Measurements from ENCODE around the gene CAMSAP3.

CAMSAP3 gene

DNA sequence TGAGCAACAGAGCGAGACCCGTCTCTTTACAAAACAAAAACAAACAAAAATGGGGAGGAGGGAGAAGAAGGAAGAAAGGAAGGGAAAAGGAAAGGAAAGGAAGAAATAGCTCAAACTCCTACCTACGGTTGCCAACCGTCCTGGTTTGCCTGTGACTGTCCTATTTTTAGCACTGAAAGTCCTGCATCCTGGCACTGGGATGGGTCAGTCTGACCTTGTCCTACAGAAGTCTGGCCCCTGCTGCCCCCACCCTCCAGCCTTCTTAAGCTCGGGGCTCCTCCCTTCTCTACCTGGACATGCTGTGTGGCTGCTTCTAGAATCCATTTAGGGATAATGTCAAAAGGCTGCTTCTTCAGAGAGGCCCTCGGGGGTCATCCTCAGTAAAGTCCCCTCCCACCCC lies 40.0 kb downstream of the CAMSAP3 start:
- no peak for DNase-seq (ENCODE audit: low read depth)

DNA sequence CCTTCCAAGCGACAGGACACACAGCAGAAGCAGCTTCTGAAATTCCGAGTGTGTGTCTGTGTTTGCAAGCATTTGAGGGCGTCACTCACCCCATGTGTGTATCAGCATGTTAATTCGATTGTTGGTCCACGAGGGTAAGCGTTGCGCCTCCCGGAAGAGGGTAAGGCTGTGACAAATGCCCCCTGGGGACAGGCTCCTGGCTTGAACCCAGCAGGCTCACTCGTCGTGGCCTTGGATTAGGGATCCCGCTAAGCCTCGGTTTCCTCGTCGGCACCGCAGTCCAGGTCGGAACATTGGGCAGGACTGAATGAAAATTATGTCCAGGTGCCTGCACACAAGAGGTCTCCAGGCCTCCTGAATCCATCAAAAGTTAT lies 40.6 kb downstream of the CAMSAP3 start:
- no peak for DNase-seq (ENCODE audit: low read depth)

DNA sequence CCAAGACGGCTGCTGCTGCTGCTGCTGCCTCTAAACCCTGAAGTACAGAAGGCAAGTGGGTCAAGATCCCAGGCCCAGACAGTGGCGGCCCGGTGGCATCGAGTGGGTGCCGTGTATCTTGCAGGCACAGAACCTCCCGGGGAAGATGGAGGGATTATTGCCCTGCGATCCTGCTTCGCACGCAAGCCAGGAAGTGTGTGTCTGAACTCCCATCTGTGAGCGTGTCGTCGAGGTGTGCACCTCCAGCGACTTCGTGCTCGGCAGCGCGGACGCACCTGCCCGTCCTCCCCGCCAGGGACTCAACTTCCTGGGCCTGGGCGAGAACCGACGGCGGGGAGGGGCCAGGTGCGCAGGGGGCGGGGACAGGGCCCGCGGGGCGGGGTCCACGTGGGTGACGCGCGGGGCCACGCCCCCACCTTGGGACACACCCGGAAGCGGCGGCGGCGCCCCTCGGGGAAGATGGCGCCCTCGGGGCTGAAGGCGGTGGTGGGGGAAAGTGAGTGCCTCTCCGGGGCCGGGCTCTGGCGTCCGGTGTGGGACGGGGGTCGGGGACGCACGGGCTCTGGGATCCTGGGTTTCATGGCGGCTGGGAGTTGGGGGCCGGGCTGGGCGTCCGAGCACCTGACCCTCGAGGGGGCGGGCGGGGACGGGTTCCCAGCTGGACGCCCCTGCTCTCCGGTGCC lies 41.2 kb downstream of the CAMSAP3 start, which contains the start of gene STXBP2:
Gene STXBP2, plus strand, starts transcription at position 420 of the 683 bp plus-strand sequence. Its CDS starts 40 bp downstream, at position 460.
- DNase-seq (ENCODE audit: low read depth) = peak; percentile 37

DNA sequence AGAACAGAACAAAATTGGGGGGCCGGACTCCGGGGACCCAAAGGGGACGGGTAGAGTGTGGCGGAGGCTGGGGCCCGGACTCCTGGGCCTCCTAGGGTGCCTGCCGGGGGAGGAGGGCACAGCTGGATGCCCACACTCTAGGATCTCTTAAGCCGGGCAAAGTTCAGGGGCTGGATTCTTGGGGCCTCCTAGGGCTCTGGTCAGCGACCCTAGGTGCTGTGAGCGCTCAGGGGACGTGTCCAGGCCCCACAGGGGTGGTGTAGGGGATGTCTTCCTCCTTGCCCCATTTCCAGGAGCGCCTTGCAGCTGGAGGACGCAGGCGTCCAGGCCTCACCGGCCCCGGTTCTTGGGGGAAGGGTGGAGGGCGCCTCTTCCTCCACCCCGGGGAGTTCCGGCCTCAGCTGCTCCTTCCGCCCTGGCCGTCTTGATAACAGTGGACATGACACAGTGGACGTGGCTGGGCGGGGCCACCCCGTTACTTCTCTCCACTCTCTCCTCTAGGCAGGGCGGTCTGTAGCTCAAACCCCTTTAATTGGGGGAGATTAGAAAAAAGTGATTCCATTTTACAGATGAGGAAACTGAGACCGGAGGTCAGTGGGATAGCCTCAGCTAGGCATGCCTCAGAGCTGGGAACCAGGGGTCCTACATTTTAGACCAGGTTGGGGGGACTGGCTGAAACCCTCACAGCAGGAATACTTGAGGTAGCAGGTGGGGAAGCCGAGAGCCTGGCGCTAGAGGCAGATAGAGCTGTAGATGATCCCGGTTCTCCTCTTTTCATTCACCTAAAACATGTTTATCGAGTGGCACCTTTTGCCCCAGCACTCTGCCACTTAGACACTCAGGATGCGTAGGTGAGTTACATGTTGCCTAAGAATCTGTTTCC lies 42.0 kb downstream of the CAMSAP3 start:
- no peak for DNase-seq (ENCODE audit: low read depth)

DNA sequence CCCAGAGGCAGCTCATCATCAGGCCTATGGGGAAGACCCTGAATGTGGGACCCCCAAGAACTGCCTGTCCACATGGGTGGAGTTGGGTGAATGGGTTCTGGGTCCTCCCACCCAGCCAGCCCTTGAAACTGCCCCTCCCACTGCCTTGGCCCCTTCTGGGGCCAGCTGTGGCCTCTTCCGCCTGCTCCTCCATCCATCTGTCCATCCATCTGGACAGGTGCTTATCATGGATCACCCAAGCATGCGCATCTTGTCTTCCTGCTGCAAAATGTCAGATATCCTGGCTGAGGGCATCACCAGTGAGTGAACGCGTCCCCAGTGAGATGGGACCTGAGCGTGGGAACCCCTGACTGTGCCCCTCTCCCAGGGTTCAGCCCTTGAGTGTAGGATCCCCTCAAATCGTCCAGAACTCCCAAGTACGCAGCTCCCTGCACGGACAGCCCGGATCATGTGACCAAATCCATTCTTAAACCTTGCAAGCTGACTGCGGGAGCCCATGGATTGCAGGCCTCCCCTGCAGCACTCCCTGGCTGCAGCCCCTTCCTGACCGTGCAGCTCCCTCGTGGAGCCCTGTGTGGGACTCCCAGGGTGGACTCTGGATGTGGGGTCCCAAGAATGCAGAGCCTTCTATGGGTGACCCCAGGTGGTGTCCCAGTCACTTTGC lies 43.3 kb downstream of the CAMSAP3 start:
- no peak for DNase-seq (ENCODE audit: low read depth)

DNA sequence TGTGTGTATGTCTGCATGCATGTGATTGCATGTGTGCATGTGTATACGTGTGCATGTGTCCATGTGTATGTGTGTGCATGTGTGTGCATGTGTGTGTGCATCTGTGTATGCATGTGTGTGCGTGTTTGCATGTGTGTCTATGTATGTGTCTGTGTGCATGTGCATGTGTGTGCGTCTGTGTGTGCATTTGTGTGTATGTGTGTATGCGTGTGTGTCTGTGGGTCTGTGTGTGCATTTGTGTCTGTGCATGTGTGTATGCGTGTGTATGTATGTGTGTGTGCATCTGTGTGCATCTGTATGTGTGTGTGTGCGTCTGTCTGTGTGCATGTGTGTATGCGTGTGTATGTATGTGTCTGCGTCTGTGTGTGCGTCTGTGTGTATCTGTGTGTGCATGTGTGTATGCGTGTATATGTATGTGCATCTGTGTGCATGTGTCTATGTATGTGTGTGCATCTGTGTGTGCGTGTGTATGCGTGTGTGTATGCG lies 44.2 kb downstream of the CAMSAP3 start:
- DNase-seq (ENCODE audit: low read depth) = no peak

DNA sequence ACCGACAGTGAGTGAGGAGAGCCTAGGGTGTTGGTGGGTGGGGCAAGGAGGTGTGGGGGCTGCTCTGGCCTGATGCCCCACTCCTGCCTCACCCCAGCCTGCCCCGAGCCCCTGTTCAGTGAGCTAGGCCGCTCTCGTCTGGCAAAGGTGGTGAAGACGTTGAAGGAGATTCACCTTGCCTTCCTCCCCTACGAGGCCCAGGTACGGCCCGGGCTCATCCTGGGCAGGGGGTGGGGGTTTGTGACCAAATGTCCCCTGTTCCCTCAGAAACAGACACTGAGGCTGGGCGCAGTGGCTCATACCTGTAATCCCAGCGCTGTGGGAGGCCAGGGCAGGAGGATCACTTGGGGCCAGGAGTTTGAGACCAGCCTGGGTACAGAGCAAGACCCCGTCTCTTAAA lies 45.1 kb downstream of the CAMSAP3 start:
- DNase-seq (ENCODE audit: low read depth) = no peak

DNA sequence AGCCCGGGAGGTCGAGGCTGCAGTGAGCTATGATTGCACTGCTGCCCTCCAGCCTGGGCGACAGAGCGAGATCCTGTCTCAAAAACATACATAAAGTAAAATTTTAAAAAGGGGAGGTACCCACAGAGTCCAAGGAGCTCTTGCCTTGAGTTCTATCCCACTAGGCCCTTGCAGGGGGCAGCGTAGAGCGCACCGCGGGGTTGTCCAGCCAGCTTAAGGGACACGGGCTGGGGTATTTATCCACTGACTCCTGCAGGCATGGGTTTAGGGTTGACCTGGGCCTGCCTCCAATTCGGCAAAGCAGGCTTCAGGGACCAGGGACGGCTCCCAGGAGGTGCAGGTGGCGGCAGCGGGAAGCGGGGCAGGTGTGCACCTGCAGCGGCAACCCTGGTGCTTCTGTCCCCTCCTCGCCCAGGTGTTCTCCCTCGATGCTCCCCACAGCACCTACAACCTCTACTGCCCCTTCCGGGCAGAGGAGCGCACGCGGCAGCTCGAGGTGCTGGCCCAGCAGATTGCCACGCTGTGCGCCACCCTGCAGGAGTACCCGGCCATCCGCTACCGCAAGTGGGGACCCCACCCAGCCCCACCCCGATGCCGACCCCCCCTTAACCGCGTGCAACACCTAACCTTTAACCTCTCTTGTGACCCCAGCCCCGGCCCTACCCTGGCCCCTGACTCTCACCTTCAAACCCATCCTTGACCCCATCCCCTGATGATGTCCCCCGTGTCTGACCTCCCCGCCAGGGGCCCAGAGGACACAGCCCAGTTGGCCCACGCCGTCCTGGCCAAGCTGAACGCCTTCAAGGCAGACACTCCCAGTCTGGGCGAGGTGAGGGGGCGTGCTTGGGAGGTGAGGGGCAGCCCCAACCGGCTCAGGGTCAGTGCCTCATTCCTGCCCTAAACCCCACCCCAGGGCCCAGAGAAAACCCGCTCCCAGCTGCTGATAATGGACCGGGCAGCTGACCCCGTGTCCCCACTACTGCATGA lies 45.9 kb downstream of the CAMSAP3 start:
- no peak for DNase-seq (ENCODE audit: low read depth)

DNA sequence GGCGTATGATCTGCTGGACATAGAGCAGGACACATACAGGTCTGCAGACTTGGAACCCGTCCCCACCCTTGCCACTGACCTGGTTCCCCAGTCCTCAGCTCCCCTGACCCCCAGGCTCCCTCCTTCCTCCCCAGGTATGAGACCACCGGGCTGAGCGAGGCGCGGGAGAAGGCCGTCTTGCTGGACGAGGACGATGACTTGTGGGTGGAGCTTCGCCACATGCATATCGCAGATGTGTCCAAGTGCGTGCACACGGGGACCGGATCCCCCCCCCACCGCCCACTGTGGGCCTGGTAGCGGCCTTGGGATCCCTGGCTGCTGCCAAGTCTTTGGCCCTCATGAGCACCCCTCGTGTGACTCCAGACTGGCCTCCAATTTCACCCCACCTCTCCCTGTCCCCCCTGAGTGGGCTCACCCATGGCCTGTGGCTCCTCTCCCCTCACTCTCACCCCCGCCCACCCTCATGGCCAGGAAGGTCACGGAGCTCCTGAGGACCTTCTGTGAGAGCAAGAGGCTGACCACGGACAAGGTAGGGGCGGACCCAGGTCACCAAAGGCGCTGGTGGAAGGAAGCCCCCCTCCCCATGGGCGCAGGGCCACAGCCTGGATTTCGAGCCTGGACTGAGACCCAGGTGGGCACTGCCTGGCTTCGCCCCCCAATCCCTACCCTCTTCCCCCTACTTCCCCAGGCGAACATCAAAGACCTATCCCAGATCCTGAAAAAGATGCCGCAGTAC lies 46.8 kb downstream of the CAMSAP3 start:
- DNase-seq (ENCODE audit: low read depth) = no peak

DNA sequence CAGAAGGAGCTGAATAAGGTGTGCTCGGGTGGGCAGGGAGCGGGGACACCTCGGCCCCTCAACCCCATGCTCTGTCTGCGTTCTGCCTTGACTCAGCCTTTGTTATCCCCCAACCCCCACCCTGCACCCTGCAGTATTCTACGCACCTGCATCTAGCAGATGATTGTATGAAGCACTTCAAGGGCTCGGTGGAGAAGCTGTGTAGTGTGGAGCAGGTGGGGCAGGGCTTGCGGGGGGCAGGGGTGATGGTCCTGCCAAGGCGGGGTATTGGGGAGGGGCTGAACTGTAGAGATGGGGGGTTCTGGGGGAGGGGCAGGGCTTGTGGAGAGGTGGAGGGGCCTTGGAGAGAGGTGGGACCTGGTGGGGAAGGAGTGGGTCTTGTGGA lies 47.4 kb downstream of the CAMSAP3 start:
- no peak for DNase-seq (ENCODE audit: low read depth)

DNA sequence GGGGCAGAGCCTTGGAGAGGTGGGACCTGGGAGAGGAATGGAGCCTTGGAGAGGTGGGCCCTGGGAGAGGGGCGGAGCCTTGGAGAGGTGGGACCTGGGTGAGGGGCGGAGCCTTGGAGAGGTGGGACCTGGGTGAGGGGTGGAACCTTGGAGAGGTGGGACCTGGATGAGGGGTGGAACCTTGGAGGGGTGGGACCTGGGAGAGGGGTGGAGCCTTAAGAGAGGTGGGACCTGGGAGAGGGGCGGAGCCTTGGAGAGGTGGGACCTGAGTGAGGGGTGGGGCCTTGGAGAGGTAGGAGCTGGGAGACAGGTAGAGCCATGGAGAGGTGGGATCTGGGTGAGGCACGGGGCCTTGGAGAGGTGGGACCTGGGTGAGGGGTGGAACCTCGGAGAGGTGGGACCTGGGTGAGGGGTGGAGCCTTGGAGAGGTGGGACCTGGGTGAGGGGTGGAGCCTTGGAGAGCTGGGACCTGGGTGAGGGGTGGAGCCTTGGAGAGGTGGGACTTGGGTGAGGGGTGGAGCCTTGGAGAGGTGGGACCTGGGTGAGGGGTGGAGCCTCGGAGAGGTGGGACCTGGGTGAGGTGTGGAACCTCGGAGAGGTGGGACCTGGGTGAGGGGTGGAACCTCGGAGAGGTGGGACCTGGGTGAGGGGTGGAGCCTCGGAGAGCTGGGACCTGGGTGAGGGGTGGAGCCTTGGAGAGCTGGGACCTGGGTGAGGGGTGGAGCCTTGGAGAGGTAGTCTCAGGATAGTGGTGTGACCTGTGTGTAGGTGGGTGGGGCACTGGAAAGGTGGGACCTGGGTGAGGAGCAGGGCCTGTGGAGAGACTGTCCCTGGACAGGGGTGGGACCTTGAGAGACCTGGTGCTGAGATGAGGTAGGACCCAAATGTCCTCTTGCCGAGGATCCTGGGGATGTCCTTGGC lies 48.2 kb downstream of the CAMSAP3 start:
- peak; percentile 22 for DNase-seq (ENCODE audit: low read depth)

DNA sequence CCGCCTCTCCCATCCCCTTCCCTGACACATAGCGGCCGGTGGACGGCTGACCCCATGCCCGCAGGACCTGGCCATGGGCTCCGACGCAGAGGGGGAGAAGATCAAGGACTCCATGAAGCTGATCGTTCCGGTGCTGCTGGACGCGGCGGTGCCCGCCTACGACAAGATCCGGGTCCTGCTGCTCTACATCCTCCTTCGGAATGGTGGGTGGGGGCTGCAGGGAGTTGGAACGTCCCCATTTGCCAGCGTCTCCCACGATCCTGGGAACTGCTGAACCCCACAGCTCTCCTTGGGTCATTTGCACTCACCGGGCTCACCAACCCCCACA lies 48.9 kb downstream of the CAMSAP3 start:
- no peak for DNase-seq (ENCODE audit: low read depth)

DNA sequence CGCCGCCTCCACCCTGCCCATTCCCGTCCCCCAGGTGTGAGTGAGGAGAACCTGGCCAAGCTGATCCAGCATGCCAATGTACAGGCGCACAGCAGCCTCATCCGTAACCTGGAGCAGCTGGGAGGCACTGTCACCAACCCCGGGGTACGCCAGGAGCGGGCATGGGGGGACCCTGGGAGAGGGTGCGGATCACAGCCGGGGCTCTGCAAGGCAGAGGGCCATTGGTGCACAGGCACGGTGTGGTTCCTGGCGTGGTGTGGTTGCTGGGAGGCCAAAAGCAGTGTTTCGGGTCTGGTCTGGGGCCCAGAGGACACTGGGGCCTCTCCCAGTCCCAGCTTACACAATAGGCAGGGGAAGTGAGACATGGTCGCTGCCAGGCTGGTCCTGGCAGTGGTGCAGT lies 49.5 kb downstream of the CAMSAP3 start:
- no peak for DNase-seq (ENCODE audit: low read depth)

DNA sequence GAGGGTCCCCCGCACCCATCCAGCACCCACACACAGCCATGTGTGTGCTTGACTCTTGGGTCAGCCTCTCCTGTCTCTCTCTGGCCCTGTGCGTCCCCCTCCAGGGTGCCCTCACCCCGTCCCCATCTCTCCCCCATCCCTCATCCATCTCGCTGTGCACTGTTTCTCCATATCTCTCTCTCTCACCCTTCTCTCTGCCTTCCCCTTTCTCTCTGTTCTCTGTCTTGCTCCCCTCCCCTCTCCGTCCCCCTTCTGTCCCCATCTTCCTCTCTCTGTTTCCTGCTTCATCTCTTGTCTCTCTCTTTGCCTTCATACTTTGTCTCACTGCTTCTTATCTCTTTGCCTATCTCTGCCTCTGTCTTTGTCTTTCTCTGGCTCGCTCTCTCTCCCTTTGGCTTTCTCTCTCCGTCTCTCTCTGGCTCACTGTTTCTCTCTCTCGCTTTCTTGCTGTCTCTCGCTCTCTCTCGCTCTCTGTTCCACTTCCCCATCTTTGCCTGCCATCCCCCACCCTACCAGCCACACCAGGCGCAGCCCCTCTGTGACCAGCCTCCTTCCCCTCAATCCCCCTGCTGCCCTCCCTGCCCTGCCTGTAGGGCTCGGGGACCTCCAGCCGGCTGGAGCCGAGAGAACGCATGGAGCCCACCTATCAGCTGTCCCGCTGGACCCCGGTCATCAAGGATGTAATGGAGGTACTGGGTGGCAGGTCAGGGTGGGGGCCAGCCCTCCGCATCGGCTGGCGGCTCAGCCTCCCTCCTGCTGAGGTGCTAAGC lies 50.2 kb downstream of the CAMSAP3 start:
- DNase-seq (ENCODE audit: low read depth) = no peak

DNA sequence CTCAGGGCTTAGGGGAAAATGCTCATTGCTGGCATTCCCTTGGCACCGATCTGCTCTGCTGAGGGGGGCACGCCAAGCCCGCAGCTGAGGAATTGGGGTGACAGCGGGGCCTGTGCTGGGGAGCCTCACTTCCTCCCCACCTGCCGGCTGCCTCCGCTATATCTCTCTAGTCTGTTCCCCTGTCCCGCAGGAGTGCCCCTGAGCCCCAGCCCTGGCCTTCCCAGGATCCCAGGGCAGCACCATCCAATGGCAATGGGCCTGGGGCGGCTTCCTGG lies 50.7 kb downstream of the CAMSAP3 start:
- DNase-seq (ENCODE audit: low read depth) = no peak

DNA sequence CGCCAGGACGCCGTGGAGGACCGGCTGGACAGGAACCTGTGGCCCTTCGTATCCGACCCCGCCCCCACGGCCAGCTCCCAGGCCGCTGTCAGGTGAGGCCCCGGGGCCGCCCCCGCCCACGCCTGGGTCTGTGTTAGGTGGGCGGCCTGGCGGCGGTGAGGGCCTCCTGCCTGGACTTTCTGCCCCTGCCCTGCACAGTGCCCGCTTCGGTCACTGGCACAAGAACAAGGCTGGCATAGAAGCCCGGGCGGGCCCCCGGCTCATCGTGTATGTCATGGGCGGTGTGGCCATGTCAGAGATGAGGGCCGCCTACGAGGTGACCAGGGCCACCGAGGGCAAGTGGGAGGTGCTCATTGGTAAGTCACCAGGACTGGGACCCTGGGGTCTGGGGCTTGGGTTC lies 51.5 kb downstream of the CAMSAP3 start:
- no peak for DNase-seq (ENCODE audit: low read depth)

DNA sequence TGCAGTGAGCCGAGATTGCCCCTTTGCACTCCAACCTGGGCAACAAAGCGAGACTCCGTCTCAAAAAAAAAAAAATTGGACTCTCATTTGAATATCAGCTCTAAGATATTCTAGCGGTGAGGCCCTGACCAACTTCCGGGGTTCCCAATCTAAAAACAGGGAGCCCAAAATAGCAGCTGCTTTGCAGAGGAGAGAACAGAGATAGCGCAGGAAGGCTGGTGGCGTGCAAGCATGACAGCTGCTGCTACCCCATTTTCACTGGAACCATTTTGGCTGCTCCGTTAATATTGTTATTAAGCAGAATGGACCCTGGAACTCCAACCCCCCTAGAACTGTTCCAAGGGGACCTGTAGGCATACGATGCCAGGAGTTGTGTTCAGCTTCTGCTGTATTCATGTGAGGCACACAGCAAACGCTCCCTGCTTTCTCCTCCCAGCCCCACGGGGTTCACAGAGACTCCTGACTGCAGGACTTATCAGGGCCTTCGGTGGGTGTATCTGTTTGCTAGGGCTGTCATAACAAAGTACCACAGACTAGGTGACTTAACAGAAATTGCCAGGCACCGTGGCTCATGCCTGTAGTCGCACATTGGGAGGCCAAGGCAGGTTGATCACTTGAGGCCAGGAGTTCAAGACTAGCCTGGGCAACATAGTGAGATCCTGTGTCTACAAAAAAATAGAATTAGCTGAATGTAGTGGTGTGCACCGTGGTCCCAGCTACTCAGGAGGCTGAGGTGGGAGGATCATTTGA lies 52.8 kb downstream of the CAMSAP3 start:
- DNase-seq (ENCODE audit: low read depth) = no peak

DNA sequence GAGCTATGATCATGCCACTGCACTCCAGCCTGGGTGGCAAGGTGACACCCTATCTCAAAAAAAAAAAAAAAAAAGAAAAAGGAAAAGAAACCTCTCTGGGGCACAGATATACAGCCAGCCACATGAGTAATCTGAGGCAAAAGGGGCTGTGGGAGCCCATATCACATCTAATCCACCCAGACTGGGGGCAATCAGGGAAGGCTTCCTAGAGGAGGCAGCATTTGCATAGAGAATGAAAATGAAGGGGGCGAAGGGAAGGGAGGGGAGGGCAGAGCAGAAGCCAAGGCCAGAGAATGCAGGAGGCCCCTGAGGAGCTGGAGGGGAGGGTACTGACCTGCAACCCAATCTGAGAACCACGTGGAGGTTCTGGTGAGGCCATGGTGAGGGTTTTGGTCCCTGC lies 54.5 kb downstream of the CAMSAP3 start:
- DNase-seq (ENCODE audit: low read depth) = no peak
